Mucosa of descending colon (tissue), 3 donors: ENCODE results near the gene PRADC1. TPM values are rescaled to one million over a fixed set of nuclear protein-coding genes. Genes with fewer than 3 reads are reported as not detected.

Experiments
- ATAC-seq: fragments of 200-7000 bp; cut with Tn5 transposase; one replicate; pipeline ENCODE4 v1.9.1; 2020; ENCODE audit warnings: mild to moderate bottlenecking, moderate library complexity
- DNase-seq, 3 donors: peaks; one replicate each; pipeline ENCODE4 v3.0.0-alpha.2; 2020
- H3K36me3 ChIP-seq: fragments of 200-600 bp; one replicate; pipeline ENCODE4 v1.8.0; 2021; ENCODE audit warnings: low read depth, mild to moderate bottlenecking
- H3K4me1 ChIP-seq: fragments of 200-600 bp; one replicate; pipeline ENCODE4 v1.8.0; 2021; ENCODE audit warnings: low read depth, mild to moderate bottlenecking
- H3K4me3 ChIP-seq: fragments of 200-600 bp; one replicate; pipeline ENCODE4 v1.8.0; 2021; ENCODE audit warnings: mild to moderate bottlenecking
- H3K9me3 ChIP-seq: fragments of 200-600 bp; one replicate; pipeline ENCODE4 v1.8.0; 2021; ENCODE audit warnings: mild to moderate bottlenecking
- intact Hi-C, 2 donors: fragments of 100-400 bp; cut with DNase I in 1 of 2; cut with micrococcal nuclease in 1 of 2; formaldehyde crosslinking; loops; one replicate each; pipeline versions ENCODE4 v1.11.0 to v1.11.1; 2022; cut with DNase I, micrococcal nuclease
- total RNA-seq, 3 donors: library from RNA; stranded (reverse); fragmentation: NEBNext Ultra II Directional in 2 of 3; extraction: Animal tissue kit (Norgen Biotek cat#: 25700) in 2 of 3; gene quantifications; one replicate each; pipeline versions ENCODE4 v1.2.1 to v1.2.4, GENCODE V29; 2021 to 2023
- TF ChIP-seq, protein P1 (sequence below): fragments of 200-600 bp; IDR thresholded peaks from one replicate; pipeline ENCODE4 v1.8.0; 2022; ENCODE audit warnings: antibody characterized with exemption, mild to moderate bottlenecking
- donor health status: DM: no; HTN: no; CAD: no; lungs with moderate emphysema.
- donor health status: DM: no; HTN: no; CAD: no.
- donor health status: DM: no; HTN: yes; CAD: no.

The PRADC1 gene
- total RNA-seq, 3 donors from 2014 or later: 30.4 to 37.4 (median 34.6) TPM

DNA sequence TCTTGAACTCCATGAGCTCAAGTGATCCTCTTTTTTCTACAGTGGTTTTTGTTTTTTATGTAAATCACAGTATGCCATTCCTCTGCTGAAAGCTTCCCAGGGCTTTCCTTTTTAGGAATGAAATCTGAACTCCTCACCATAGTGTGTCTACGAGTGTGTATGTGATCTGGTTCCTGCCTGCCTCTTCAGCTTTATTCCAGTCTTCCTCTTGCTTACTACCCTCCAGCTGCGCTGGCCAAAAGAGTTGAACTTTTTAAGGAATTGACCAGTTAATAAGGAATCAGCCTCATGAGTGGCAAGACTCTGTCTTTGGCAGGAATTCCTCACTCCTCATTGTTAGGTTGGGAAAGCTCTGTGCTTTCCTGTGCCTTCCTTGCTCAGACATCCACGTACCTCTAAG, 5.1 kb upstream of the PRADC1 start:
- Histone ChIP-seq H3K4me3 (no peak overlapping the region), H3K36me3 (no peaks in the 10 kb centered on the region), H3K4me1 (peaks cover 18% of the 10 kb centered on the region), H3K9me3 (no peaks in the 10 kb centered on the region)
- intact Hi-C loops: no loop called here
- ATAC-seq (no peak), DNase-seq (no peak)
- TF ChIP-seq, protein P1, sequence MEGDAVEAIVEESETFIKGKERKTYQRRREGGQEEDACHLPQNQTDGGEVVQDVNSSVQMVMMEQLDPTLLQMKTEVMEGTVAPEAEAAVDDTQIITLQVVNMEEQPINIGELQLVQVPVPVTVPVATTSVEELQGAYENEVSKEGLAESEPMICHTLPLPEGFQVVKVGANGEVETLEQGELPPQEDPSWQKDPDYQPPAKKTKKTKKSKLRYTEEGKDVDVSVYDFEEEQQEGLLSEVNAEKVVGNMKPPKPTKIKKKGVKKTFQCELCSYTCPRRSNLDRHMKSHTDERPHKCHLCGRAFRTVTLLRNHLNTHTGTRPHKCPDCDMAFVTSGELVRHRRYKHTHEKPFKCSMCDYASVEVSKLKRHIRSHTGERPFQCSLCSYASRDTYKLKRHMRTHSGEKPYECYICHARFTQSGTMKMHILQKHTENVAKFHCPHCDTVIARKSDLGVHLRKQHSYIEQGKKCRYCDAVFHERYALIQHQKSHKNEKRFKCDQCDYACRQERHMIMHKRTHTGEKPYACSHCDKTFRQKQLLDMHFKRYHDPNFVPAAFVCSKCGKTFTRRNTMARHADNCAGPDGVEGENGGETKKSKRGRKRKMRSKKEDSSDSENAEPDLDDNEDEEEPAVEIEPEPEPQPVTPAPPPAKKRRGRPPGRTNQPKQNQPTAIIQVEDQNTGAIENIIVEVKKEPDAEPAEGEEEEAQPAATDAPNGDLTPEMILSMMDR: no peak

DNA sequence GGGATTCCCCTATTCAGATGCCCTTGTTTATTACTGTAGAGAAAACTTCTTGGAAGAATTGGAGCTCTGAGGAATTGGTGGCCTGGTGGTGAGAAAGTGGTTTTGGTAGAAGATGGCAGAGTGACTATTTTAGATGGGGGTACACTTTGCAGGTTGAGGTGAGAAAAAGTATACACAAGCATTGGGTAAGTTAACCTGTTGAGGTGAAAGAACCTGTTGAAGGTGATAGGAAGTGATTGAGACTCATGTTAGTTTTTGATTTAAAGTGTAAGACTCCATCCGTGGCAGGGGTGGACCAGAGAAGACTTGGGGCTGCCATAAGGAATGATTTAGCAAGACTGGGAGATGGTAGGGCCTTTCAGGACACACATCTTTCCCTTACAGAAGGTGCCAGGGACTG, 4.1 kb upstream of the PRADC1 start:
- Histone ChIP-seq H3K4me1 (peaks cover 22% of the 10 kb centered on the region), H3K4me3 (no peak overlapping the region), H3K36me3 (no peaks in the 10 kb centered on the region), H3K9me3 (no peaks in the 10 kb centered on the region)
- ATAC-seq (no peak), DNase-seq (no peak)
- intact Hi-C loops: no loop called here
- TF ChIP-seq, protein P1: no peak

GRCh38 chr2:73235315-73236028, 2.4 kb upstream of the PRADC1 start:
- ATAC-seq (no peak), DNase-seq (no peak)
- intact Hi-C loops: no loop called here
- no peaks in the 10 kb centered on the region for H3K9me3 ChIP-seq
- H3K36me3 ChIP-seq: no peaks in the 10 kb centered on the region
- H3K4me1 ChIP-seq: peaks cover 22% of the 10 kb centered on the region
- TF ChIP-seq, protein P1: no peak
- H3K4me3 ChIP-seq: no peak overlapping the region

GRCh38 chr2:73233932-73234832, 1.1 kb upstream of the PRADC1 start, which contains the start of gene CCT7:
TSS of gene CCT7 (plus strand) at chr2:73234308. CDS start at chr2:73234379, 71 bp downstream.
- H3K4me3 ChIP-seq: peak within 1 kb of the TSS; percentile 62
- no peaks in the 10 kb centered on the region for H3K9me3 ChIP-seq
- intact Hi-C loops: no loop called here
- peaks cover 22% of the 10 kb centered on the region for H3K4me1 ChIP-seq
- no peaks in the 10 kb centered on the region for H3K36me3 ChIP-seq
- ATAC-seq (peak; percentile 85), DNase-seq (peak; percentile 88 to 94 (median 91))
- TF ChIP-seq, protein P1: no peak

DNA sequence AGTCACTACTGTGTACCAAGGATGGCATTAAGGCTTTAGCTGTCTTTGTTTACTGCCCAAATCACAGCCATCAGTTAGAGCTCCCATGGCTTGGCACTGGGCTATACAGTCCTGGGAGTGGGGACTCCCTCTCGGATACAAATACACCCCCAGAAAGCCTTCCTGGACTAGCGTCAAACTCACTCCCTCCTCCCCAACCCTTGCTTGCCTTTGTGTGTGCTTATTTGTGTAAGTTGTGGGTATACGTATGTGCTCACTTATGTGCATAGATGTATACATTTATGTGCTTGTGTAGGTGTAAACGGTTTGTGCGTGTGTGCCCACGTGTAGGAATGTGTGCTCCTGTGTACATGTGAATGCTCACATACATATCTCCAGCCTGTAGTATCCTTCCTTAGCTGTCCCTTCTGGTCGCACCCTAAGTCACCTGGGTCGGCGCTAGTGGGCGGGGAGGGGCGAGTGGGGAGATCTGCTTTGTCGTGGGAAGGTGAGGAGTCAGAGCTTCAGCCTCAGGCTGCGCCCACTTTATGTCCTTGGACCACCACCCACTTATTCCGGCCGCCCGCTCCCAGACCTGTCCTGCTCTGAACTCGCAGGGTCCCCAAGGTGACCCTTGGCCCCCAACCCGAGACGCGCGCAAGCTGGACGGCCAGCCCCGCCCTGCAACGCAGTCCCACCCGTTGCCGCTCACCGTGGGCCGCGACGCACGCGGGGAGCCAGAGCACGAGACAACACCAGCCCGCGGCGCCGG, 461 bp downstream of the PRADC1 start:
- Histone ChIP-seq H3K9me3 (no peaks in the 10 kb centered on the region), H3K36me3 (no peaks in the 10 kb centered on the region), H3K4me3 (peak overlapping the region; percentile 62), H3K4me1 (peaks cover 22% of the 10 kb centered on the region)
- TF ChIP-seq, protein P1: no peak
- intact Hi-C loops: no loop called here
- DNase-seq (peak; percentile 55 to 80 (median 78)), ATAC-seq (peak; percentile 28)
